Mesangial cell (primary cell): ENCODE data around the gene TMEM143. TPM values are rescaled to one million over a fixed set of nuclear protein-coding genes. Genes with fewer than 3 reads are reported as not detected.

Experiments used
- total RNA-seq: library from RNA; depleted of rRNA; stranded (reverse); fragments of >200 nt; gene quantifications from 2 replicates; pipeline ENCODE4 v1.2.3, GENCODE V29; 2015

TMEM143 gene
- total RNA-seq, result 3.7 and 8.6 TPM in 2 replicates

DNA sequence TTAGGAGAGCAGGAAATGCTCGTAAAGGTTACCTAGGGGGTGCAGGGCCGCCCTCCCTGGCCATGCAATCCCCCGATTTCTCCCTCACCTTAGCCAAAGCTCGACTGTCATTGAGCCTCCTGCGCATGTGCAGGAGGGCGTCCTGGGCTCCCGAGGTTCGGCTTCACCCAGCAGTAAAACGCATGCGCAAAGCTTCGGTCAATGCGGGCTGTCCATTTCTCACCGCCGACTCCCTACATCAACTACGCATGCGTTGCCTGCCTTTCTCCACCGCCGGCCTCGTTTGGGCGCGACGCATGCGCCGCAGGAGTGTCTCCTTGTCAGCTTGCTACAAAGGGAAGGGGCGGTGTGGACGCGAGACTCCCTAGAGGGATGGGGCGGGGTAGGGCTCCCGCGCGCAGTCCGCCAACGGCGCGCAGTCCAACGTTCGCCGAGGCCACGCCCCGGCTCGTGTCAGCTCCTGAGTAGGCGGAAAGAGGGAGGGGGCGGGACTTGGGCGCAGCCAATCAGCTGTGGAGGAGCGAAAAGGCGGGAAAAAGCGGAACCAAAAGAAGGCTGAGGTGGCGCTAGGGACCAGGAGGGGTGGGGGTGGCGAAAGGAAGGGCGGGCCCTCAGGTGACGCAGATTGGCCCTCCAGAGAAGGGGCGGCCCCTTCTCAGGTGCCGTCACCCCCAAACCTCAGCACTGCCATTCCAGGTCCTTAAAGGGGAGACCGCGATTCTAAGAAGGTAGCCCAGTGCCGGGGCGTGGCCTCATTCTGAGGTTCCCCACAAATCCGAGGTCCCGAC is at the start of gene TMEM143, which contains the start of gene SYNGR4:
TSS of gene TMEM143 (minus strand) at position 131 of the 788 bp plus-strand sequence. CDS start at position 111, 20 bp downstream.
TSS of gene SYNGR4 (plus strand) at position 558 of the 788 bp plus-strand sequence. CDS start 1,476 bp downstream, outside the sequence.

DNA sequence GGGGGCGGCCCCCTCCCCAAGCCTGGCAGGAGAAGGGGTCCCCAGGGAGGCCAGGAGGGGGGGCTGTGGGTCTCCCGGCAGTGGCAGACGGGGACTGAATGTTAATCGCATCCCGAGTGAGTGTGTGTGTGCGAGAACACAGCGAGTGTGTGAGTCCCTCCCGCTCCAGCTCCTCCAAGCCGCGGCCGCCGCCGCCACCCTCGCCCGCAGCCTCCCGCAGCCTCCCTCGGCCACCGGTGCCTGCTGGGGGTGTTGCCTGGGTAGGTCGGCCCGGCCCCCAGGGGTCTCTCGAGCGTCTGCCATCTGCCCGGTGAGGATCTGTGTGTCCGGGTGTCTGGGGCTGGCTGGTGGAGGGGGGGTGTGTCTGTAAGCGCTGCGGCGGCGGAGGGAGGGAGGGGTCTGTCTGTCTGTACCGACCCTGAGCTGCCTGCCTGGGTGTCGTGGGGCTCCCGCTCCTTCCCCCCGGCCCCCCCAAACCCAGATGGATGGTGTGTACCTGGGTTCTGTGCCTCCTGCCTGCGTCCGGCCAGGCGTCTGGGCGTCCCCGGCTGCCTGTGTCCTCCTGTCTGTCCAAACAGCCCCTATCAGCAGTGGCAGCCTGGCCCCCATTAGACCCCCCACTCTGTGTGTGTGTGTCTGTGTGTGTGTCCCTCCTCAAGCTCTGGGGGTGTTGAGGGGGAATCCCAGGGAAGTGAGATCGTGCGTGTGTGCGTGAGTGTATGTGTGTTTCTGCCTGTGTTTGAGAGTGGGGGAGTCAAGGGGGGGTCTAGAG is 30.0 kb upstream of the TMEM143 start, which contains the start of gene GRIN2D:
TSS of gene GRIN2D (plus strand) at position 110 of the 772 bp plus-strand sequence. CDS start 4,725 bp downstream, outside the sequence.

GRCh38 chr19:48391100-48392005 is 27.6 kb upstream of the TMEM143 start, which contains the start of gene KDELR1:
KDELR1 (minus strand) TSS chr19:48391551; CDS start chr19:48391358, 193 bp downstream.

GRCh38 chr19:48325265-48325910 is 38.4 kb downstream of the TMEM143 start, which contains the start of gene EMP3:
EMP3 (plus strand) TSS chr19:48325552; CDS start chr19:48326845, 1,293 bp downstream.

Other genes starting within 250 kb of the TMEM143 start
- 15.5 and 66.3 TPM in 2 replicates for gene LIG1, start 193.6 kb downstream of the TMEM143 start, total RNA-seq
- gene ZSWIM9, start 193.3 kb downstream of the TMEM143 start, total RNA-seq, result 2.3 and 3.8 TPM in 2 replicates
- gene CARD8, start 108.0 kb downstream of the TMEM143 start, total RNA-seq, result 13.0 and 13.2 TPM in 2 replicates
- gene ZNF114, start 93.9 kb downstream of the TMEM143 start, total RNA-seq, result 0.33 and 0.89 TPM in 2 replicates
- 142 and 190 TPM in 2 replicates for gene EMP3, start 38.4 kb downstream of the TMEM143 start, total RNA-seq
- gene SYNGR4, start 427 bp upstream of the TMEM143 start, total RNA-seq, result 0.51 TPM in 1 of 2 replicates, not detected in the other
- gene KDELR1, start 27.6 kb upstream of the TMEM143 start, total RNA-seq, result 167 and 216 TPM in 2 replicates
- gene GRIN2D, start 29.7 kb upstream of the TMEM143 start, total RNA-seq, result 0.49 and 1.3 TPM in 2 replicates
- gene GRWD1, start 82.0 kb upstream of the TMEM143 start, total RNA-seq, result 36.4 and 46.9 TPM in 2 replicates
- gene KCNJ14, start 91.6 kb upstream of the TMEM143 start, total RNA-seq, result 0.25 and 0.65 TPM in 2 replicates
- gene CYTH2, start 105.4 kb upstream of the TMEM143 start, total RNA-seq, result 53.8 and 56.8 TPM in 2 replicates
- 0.16 and 1.4 TPM in 2 replicates for gene LMTK3, start 147.9 kb upstream of the TMEM143 start, total RNA-seq
- 0.25 TPM in 1 of 2 replicates, not detected in the other for gene SULT2B1, start 188.2 kb upstream of the TMEM143 start, total RNA-seq
- gene SPACA4, start 242.8 kb upstream of the TMEM143 start, total RNA-seq, result not detected in 2 replicates